Femur (tissue), 1 donor: ENCODE results near the gene CD300H.
"Not testable (repeated sequence)": the region's sequence is repeated elsewhere in the genome, so short reads cannot be mapped to it uniquely, and the experiment has no call there.

Experiments used
- DNase-seq: peaks from one replicate; pipeline ENCODE4 v3.0.0-alpha.2; 2017

Gene CD300H

DNA sequence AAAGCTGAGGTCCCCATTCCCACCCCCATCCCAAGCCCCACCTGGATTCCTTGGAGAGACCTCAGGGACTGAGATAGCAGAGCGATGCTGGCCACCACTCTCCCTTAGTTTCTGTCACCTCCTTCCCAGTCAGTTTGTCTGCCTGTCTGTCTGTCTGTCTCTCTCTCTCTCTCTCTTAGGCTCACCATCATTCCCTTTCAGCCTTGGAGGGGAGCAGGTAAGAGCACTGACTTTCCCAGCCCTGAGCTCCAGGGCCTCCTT is 41.9 kb downstream of the CD300H start:
- no peak for DNase-seq

DNA sequence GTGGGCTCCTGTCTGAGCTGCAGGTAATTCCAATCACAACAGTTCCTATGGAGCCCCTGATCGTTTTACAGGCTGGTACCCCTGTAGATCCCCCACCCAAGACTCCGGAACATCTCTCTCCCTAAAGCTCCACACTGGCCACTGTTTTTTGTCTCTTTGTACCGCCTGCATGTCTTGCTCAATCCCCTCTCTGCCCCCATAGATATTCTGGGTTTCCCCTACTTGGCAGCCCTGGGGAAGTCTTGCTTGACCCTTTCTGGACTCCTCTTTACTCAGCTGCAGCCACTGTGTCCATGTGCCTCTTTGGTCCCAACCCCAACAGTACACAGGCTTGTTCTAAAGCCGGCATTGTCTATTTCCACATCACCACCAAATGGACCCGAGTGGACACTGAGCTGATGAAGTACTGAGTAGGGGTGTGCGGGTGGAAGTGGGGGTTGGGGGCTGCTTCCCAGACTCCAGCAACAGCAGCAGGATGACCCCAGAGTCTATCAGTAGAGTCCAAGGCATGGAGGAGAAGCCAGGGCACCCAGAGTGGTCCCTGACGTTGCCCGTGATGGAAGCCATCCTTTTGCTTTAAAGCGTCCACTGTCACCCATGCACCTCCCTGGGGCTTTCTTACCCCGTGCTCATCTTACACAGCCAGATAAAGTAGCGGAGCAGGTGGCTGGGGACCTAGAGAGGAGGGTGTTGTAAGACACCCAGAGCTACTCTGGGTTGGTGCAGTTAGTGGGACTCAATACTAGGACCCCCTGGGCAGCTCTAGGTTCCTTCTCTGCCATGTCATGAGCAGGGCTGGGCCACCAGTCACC is 42.5 kb downstream of the CD300H start:
- DNase-seq: no peak

DNA sequence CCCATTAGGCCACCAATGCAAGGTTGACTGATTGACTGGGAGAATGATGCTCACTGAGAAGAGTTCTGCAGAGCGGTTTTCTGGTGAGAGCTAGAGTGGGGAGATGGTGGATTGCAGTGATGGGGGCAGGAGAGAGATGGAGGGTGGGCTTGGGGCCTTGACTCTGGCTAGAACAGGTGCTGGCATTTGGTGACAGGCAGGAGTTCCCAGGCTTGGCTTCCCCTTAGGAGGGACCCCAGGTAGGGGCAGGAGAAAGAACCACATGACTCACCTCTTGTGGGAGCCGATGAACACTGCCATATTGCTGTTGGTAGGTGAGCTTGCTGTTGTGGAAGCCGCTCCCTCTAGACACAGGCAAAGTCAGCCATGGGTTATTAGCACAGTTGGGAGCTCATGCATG is 44.0 kb downstream of the CD300H start:
- no peak for DNase-seq

DNA sequence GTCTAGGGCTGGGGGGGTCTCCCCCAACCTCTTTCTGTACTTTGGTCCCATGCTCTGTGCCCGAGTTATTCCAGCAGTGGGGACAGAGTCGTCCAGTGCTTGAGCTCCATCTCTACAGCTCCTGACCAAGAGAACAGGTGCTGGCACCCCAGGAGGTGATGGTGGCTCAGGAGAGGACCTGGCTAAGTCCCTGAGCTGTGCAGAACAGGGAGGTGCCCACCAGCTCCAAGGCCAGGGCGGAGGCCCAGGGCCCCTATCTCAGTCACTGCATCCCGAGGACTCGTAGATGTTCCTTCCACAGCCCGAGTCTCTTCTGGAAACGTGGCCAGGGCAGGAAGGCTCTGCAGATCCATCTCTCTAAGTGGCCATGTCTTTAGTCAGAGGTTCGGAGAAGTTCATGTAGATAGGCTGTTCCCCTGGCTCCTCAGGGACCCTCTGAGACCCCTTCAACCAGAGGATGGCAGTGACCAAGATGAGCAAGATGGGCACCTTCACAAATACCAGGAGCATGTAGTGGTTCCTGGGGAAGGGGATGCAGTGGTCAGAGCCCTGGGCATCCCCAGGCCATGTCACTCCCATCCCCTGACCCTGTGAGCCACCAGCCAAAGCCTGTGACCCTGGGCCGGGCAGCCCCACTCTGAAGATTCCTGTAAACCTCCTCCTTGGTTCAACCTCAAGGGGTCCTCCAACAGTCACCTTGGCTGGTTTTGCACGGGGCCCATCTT is 44.8 kb downstream of the CD300H start:
- no peak for DNase-seq

GRCh38 chr17:74521701-74522201 is 45.6 kb downstream of the CD300H start:
- DNase-seq: no peak

GRCh38 chr17:74520790-74521480 is 46.4 kb downstream of the CD300H start:
- peak; percentile 43 for DNase-seq

DNA sequence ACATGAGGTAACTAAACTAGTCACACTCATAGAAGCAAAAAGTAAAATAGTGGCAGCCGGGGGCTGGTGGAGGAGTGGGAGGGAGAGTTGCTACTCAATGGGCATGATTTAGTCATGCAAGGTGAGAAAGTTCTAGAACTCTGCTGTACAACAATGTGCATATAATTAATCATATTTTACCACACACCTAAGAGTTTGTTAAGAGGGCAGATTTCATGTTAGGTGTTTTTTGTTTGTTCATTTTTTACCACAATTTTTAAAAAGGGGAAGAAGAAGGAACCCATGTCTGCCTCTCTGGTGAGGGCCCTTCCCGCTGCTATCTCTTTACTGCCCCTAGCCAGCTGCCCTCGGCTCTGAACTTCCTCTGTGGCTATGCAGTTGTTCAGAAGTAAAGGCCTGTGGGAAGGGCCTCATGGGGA is 47.3 kb downstream of the CD300H start:
- DNase-seq: no peak

DNA sequence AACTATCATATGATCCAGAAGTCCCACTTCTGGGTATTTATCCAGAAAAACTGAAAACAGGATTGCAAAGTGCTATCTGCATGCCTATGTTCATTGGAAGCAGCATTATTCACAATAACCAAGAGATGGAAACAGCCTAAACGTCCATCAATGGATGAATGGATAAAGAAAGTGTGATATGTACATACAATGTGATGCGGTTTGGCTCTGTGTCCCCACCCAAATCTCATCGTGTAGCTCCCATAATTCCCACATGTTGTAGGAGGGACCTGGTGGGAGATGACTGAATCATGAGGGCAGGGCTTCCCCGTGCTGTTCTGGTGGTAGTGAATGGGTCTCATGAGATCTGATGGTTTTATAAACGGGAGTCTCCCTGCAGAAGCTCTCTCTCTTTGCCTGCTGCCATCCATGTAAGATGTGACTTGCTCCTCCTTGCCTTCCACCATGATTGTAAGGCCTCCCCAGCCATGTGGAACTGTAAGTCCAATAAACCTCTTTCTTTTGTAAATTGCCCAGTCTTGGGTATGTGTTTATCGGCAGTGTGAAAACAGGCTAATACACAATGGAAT is 48.8 kb downstream of the CD300H start:
- DNase-seq: not testable (repeated sequence)

GRCh38 chr17:74516561-74517328 is 50.6 kb downstream of the CD300H start:
- DNase-seq: no peak

DNA sequence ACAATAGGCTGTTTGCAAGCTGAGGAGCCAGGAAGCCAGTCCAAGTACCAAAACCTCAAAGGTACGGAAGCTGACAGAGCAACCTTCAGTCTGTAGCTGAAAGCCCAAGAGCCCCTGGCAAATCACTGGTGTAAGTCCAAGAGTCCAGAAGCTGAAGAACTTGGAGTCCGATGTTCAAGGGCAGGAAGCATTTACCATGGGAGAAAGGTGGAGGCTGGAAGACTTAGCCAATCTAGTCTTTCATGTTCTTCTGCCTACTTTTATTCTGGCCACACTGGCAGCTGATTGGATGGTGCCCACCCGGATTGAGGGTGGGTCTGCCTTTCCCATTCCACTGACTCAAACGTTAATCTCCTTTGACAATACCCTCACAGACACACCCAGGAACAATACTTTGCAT is 51.4 kb downstream of the CD300H start:
- DNase-seq: no peak

DNA sequence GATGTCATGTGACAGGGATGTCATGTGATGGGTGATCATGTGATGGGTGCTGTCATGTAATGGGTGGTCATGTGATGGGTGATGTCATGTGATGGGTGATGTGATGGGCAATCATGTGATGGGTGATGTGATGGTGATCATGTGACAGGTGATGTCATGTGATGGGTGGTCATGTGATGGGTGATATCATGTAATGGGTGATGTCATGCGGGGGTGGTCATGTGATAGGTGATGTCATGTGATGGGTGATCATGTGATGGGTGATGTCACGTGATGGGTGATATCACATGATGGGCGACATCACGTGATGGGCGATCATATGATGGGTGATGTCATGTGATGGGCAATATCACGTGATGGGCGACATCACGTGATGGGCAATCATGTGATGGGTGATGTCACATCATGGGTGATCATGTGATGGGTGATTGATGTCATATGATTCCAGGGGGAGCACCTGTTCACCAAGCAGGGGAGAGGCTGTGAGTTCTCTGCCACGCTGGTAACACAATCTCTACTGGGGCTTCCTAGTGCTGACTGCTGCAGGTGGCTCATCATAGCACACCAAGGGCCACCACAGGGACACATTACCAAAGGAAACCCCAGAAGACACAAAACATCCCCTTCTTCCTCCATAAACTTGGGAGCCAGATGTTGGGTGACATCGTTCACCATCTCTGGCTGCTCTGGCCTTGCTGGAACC is 52.5 kb downstream of the CD300H start:
- no peak for DNase-seq

GRCh38 chr17:74513987-74514631 is 53.2 kb downstream of the CD300H start:
- DNase-seq: peak; percentile 47

DNA sequence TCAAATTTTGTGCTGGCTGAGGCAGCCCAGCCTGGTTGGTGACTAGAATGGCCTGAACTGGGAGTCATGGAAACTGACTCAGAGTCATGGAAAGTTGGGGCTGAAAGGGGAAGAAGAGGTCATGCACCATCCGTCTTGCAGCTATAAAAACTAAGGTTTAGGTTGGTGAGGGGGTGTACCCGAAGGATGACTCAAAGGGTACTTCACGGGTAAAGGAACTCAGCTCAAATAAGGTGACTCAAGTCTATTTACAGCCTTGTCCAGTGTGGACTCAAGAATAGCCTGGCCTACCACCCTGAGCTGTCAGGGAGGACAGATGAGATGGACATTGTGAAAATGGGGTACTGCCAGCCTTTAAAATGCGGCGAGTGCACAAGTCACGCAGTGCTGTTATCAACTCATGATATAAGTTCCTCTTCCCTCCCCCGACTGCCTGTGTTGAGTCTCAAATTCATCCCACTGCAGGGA is 54.7 kb downstream of the CD300H start:
- no peak for DNase-seq

DNA sequence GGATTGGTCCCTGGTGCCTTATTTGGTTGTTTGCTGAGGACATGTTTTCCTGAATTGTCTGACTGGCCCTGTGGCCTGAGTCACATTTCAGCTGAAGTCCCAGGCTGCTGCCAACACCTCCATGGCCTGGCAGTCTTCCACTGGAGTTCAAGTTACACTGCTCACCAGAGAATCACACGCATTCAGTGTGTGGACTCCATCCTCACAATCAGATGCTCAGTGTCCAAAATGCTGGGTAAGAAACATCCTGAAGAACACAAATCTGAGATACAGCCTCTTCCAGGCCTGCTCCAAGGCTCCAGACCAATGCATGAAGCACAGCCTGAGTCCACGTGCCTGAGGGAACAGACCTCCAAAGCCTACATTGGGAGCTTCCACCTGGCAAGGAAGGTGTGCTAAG is 55.3 kb downstream of the CD300H start:
- no peak for DNase-seq
